Tibial artery (tissue), 4 donors: Measurements from ENCODE around the gene ZNF677.
"Not testable (repeated sequence)": the region's sequence is repeated elsewhere in the genome, so short reads cannot be mapped to it uniquely, and the experiment has no call there.

ENCODE experiments used
- DNase-seq, 2 donors: peaks; one replicate each; pipeline ENCODE4 v3.0.0-alpha.2; 2019
- H3K27ac ChIP-seq, 2 donors: fragments of 200-600 bp; sonication (generic) in 1 of 2; 1 replicate in 1 of 2; 2 replicates in 1 of 2; pipeline ENCODE4 v1.5.1; 2018 to 2019; ENCODE audit warnings: mild to moderate bottlenecking in 1 of 2
- H3K27me3 ChIP-seq, 2 donors: fragments of 200-600 bp; sonication (generic) in 1 of 2; one replicate each; pipeline versions ENCODE4 v1.5.1 to v1.6.0; 2016 to 2019
- H3K36me3 ChIP-seq, 3 donors: fragments of 200-600 bp; sonication (generic) in 2 of 3; one replicate each; pipeline ENCODE4 v1.5.1; 2016 to 2019; ENCODE audit warnings: mild to moderate bottlenecking in 2 of 3
- H3K4me1 ChIP-seq, 4 donors: fragments of 200-600 bp; sonication (generic) in 2 of 4; 1 replicate in 3 of 4; 2 replicates in 1 of 4; pipeline ENCODE4 v1.5.1; 2016 to 2019
- H3K4me3 ChIP-seq, 2 donors: fragments of 200-600 bp; sonication (generic) in 1 of 2; 1 replicate in 1 of 2; 2 replicates in 1 of 2; pipeline ENCODE4 v1.5.1; 2018 to 2019; ENCODE audit warnings: mild to moderate bottlenecking in 2 of 2
- H3K9me3 ChIP-seq, 3 donors: fragments of 200-600 bp; sonication (generic) in 1 of 3; one replicate each; pipeline ENCODE4 v1.5.1; 2016 to 2019
- intact Hi-C: fragments of 100-400 bp; cut with DNase I; formaldehyde crosslinking; loops from one replicate; pipeline ENCODE4 v1.15.0; 2023; ENCODE audit warnings: low total_unique reads
- TF ChIP-seq, protein P1 (sequence below), 2 experiments: fragments of 200-600 bp in 1 of 2; fragments of 450-650 bp in 1 of 2; IDR thresholded peaks; one replicate each; pipeline ENCODE4 v1.5.1; 2017 to 2019; ENCODE audit warnings: antibody characterized with exemption in 2 of 2, mild to moderate bottlenecking in 1 of 2, moderate library complexity in 1 of 2

ZNF677 gene

DNA sequence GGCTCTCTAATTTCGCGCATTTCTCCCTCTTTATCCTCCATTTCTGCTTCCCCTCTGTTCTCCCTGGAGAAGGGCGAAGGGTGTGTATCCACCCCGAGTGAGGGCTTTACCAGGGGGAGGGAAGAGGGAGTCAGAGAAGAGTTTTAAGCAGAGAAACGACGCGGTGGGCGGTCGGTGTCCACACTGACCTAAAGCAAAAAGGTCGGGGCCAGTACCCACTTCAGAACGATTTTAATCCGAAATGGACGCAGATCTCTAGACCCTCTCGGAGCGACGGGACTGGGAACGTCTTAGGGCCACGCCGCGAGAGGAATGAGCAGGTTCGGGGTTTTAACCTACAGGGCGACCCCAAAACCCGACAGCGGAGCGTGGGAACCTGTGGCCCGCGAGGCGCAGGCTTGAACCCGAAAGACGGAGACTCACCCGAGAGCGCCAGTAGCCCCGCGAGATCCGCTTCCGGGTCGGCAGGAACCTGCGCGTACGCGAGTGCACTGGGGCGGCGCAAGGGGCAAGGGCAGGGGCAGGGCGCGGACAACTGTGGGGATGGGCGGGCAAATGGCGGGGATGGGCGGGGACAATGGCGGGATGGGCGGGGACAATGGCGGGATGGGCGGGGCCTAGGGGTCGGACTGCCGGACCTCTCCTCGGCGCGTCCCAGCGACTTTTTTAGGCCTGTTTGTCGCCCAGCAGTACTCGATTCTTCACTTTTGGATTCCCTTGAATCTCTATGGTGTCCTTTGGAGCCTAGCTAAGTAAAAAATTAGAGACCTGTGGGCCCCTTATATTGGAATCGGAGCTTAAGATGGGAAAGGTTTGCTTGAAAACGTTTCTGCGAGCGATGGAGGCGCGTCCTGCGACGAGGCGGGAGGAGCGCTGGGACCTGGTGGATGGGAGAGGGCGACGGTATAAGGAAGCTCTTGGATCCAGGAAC, at the start of gene ZNF677:
Gene ZNF677, minus strand, starts transcription at position 463 of the 931 bp plus-strand sequence. CDS start 3,323 bp downstream, outside the sequence.
- H3K27ac ChIP-seq: peak within 1 kb of the TSS; percentile 81 to 89
- intact Hi-C loops: loop anchor here (10.0 kb wide), 2 partner anchors 60 to 70 kb away; partner anchors contain the start of gene ZNF665
- peaks cover 32 to 35% (median 33%) of the 10 kb centered on the region in 3 donors for H3K36me3 ChIP-seq
- H3K9me3 ChIP-seq: peaks cover 0 to 15% (median 10%) of the 10 kb centered on the region in 3 donors
- TF ChIP-seq, protein P1, sequence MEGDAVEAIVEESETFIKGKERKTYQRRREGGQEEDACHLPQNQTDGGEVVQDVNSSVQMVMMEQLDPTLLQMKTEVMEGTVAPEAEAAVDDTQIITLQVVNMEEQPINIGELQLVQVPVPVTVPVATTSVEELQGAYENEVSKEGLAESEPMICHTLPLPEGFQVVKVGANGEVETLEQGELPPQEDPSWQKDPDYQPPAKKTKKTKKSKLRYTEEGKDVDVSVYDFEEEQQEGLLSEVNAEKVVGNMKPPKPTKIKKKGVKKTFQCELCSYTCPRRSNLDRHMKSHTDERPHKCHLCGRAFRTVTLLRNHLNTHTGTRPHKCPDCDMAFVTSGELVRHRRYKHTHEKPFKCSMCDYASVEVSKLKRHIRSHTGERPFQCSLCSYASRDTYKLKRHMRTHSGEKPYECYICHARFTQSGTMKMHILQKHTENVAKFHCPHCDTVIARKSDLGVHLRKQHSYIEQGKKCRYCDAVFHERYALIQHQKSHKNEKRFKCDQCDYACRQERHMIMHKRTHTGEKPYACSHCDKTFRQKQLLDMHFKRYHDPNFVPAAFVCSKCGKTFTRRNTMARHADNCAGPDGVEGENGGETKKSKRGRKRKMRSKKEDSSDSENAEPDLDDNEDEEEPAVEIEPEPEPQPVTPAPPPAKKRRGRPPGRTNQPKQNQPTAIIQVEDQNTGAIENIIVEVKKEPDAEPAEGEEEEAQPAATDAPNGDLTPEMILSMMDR (IDR thresholded peaks at IDR 0.05): no peak
- H3K4me3 ChIP-seq: peak within 1 kb of the TSS; percentile 78 to 81
- peak; percentile 90 to 96 for DNase-seq
- H3K27me3 ChIP-seq: no peaks in the 10 kb centered on the region
- H3K4me1 ChIP-seq: peaks cover 0 to 15% (median 10%) of the 10 kb centered on the region in 4 donors

DNA sequence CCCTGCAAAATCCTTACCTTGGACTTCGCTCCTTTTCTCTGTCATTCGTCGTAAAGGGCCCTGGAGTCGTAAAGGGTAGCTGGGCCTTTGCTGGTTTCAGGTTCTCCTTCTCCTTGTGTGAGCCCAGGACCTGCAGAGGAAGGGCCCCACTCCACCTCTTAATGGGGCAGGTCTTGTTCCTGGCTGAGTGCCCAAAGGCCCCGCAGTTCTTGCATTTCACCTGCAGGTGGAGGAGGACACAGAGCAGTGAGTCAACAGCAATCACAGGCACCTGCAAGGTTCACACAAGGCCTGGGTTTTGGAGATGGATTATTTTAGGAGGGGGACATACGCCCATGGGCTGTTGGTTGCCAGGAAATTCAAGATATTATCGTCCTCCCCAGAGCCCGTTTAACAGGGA, 46.7 kb upstream of the ZNF677 start:
- H3K4me1 ChIP-seq, H3K27ac ChIP-seq, intact Hi-C loops, DNase-seq, H3K36me3 ChIP-seq, H3K27me3 ChIP-seq, H3K4me3 ChIP-seq, H3K9me3 ChIP-seq: not testable (repeated sequence)

DNA sequence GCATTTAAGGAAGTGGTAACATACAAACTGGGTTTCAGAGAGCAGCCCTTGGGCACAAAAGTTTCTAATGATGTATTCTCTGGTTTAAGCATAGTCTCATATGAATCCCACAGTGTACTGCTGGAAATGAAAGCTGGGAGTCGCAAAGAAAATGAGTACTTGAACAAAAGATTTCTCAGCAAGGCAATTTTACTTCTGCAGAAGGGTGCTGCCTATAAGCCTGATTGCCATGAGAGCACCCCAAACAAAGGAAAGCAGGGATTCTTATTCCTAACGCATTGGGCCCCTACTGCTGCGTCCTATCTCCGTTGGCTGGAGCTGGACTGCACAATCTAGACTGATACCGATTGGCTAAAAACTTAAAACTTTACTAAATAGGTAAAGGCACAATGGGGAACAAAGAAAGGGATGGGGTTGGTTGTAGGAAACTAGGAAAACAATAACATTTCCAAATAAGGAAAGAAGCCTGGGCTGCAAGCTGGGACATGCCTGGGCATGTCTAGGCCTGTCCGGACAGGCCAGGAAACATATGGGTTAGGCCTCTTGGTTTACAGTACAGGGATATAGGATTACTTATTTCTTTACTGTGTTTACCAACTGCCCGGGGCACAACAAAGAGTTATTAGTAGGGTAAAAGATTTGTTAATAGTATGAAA, 40.2 kb upstream of the ZNF677 start:
- Histone ChIP-seq H3K9me3 (peaks cover 0 to 27% (median 20%) of the 10 kb centered on the region in 3 donors), H3K36me3 (no peaks in the 10 kb centered on the region), H3K4me3 (no peak overlapping the region), H3K4me1 (no peaks in the 10 kb centered on the region), H3K27me3 (no peaks in the 10 kb centered on the region), H3K27ac (no peak overlapping the region)
- TF ChIP-seq, protein P1 (IDR thresholded peaks at IDR 0.05): no peak
- no peak for DNase-seq
- intact Hi-C loops: no loop called here

DNA sequence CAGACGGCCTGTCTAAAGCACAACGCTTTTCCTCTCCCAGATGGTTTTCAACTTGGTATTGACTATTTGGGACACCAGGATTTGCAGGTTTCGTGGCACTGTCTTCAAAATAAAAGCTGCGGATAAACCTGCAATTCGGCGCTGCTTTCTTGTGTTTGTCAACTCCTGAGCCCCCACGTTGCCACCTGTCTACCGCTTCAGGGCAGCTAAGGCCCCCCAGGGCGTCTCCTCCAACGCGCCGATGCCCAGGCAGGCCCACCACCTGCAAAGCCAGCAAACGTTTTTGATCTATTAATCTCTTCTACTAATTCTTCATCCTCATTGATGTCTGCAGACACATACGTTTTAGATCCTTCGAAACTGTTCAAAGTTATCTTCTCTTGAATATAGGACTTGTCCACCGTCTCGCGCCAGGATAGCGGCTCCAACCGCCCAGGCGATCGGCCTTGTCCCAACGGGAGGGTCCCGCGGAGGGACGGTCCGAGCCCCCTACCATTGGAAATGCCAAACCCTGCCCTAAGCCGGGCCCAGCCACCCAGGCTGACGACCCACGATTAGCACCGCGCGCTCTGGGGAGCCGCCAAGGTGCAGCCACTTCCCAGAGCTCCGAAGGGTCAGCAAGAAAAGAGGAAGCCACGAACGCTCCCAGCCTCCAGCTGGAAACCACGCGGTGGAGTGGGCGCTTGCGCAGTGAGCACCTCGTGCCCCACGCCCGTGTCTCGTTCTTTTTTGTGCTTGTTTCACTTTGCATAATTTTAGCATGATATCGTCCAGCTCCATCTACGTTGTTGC, 36.3 kb upstream of the ZNF677 start:
- H3K9me3 ChIP-seq: peaks cover 0 to 27% (median 20%) of the 10 kb centered on the region in 3 donors
- DNase-seq: no peak
- no peak overlapping the region for H3K27ac ChIP-seq
- H3K4me1 ChIP-seq: no peaks in the 10 kb centered on the region
- no peaks in the 10 kb centered on the region for H3K36me3 ChIP-seq
- H3K4me3 ChIP-seq: no peak overlapping the region
- TF ChIP-seq, protein P1 (IDR thresholded peaks at IDR 0.05): no peak
- H3K27me3 ChIP-seq: no peaks in the 10 kb centered on the region
- intact Hi-C loops: no loop called here

DNA sequence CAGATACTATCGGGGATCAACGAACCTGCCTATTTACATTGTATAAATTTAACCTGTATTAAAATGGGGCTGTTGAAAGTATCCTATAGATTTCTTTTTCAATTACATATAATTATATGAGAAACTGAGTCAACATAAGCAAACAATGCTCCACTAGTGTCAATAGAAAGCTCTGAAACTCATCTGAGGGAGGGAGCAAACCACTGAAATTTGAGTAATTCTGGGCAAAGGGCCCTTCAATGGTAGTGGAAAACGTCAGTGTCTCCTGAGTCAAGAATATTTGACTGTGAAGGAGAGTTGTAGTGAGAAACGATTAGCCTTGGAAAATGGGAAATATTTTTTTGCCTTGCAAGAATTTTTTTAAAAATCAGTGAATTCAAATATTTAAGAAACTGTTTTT, 30.4 kb upstream of the ZNF677 start:
- Histone ChIP-seq H3K9me3 (no peaks in the 10 kb centered on the region), H3K27me3 (no peaks in the 10 kb centered on the region), H3K4me3 (no peak overlapping the region), H3K4me1 (no peaks in the 10 kb centered on the region), H3K27ac (no peak overlapping the region), H3K36me3 (no peaks in the 10 kb centered on the region)
- intact Hi-C loops: no loop called here
- TF ChIP-seq, protein P1 (IDR thresholded peaks at IDR 0.05): no peak
- DNase-seq: no peak

DNA sequence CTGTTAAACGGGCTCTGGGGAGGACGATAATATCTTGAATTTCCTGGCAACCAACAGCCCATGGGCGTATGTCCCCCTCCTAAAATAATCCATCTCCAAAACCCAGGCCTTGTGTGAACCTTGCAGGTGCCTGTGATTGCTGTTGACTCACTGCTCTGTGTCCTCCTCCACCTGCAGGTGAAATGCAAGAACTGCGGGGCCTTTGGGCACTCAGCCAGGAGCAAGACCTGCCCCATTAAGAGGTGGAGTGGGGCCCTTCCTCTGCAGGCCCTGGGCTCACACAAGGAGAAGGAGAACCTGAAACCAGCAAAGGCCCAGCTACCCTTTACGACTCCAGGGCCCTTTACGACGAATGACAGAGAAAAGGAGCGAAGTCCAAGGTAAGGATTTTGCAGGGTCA, 27.3 kb upstream of the ZNF677 start:
- H3K36me3 ChIP-seq, H3K27me3 ChIP-seq, H3K4me3 ChIP-seq, H3K27ac ChIP-seq, H3K9me3 ChIP-seq, H3K4me1 ChIP-seq, DNase-seq, intact Hi-C loops: not testable (repeated sequence)
